GM12864 (cell line): Measurements from ENCODE around the gene EML1.

ENCODE experiments used
- DNase-seq: peaks from one replicate; pipeline ENCODE4 v3.0.0-alpha.2; 2011; ENCODE audit warnings: low read depth
- H3K4me3 ChIP-seq: 2 replicates; pipeline ENCODE4 v1.5.1; 2011; ENCODE audit warnings: mild to moderate bottlenecking, low read depth, low read length, control low read depth
- CTCF ChIP-seq: IDR thresholded peaks from 2 replicates; pipeline ENCODE4 v1.5.1; 2011; ENCODE audit warnings: low read depth, mild to moderate bottlenecking, moderate library complexity, low read length, control low read depth, inconsistent platforms; ENCODE audit errors: missing control alignments

EML1 gene

GRCh38 chr14:99753225-99754140 is 39.7 kb upstream of the EML1 start:
- TF ChIP-seq CTCF, result peak; percentile 4
- no peak overlapping the region for H3K4me3 ChIP-seq
- DNase-seq, result no peak

- no peak for DNase-seq
- no peak overlapping the region for H3K4me3 ChIP-seq
- no peak for TF ChIP-seq CTCF
Measured at GRCh38 chr14:99754141-99755067, 38.8 kb upstream of the EML1 start.

DNA sequence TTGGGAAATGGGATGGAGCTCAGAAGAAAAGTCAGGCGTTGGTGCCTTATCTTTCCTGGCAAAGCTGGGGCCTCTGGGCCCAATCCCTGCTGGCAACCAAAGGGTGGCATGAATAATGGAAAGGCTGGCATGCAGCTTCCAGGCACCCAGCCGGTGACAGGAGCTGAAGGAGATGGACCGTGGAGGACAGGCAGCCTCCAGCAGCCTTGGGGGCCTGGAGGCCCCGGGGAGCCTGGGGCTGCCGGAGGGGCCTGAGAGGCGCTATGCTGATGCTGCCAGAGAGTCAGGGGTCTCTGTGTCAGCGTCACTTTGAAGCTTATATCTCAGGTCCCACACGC is 38.2 kb upstream of the EML1 start:
- no peak for DNase-seq
- no peak for TF ChIP-seq CTCF
- H3K4me3 ChIP-seq, result no peak overlapping the region

- no peak for DNase-seq
- no peak overlapping the region for H3K4me3 ChIP-seq
- TF ChIP-seq CTCF, result no peak
Measured at GRCh38 chr14:99755629-99756603, 37.3 kb upstream of the EML1 start.

GRCh38 chr14:99756796-99757195 is 36.4 kb upstream of the EML1 start:
- no peak for TF ChIP-seq CTCF
- no peak for DNase-seq

GRCh38 chr14:99757331-99758070 is 35.7 kb upstream of the EML1 start:
- no peak for TF ChIP-seq CTCF
- H3K4me3 ChIP-seq, result no peak overlapping the region
- no peak for DNase-seq

More at GRCh38 chr14:99756796-99757195, 36.4 kb upstream of the EML1 start:
- H3K4me3 ChIP-seq, result no peak overlapping the region
